Parietal lobe (tissue), 2 donors: ENCODE measurements around the gene MAN2A2. TPM values are rescaled to one million over a fixed set of nuclear protein-coding genes. Genes with fewer than 3 reads are reported as not detected.

Source experiments
- small RNA-seq: library from RNA; depleted of rRNA; stranded (forward); fragments of <200 nt; gene quantifications from one replicate; pipeline ENCODE3, GENCODE V24; 2014; ENCODE audit warnings: low replicate concordance
- total RNA-seq: library from RNA; depleted of rRNA; stranded (reverse); fragments of >200 nt; gene quantifications from one replicate; pipeline ENCODE4 v1.2.3, GENCODE V29; 2014

MAN2A2 gene
- total RNA-seq: 100 TPM

DNA sequence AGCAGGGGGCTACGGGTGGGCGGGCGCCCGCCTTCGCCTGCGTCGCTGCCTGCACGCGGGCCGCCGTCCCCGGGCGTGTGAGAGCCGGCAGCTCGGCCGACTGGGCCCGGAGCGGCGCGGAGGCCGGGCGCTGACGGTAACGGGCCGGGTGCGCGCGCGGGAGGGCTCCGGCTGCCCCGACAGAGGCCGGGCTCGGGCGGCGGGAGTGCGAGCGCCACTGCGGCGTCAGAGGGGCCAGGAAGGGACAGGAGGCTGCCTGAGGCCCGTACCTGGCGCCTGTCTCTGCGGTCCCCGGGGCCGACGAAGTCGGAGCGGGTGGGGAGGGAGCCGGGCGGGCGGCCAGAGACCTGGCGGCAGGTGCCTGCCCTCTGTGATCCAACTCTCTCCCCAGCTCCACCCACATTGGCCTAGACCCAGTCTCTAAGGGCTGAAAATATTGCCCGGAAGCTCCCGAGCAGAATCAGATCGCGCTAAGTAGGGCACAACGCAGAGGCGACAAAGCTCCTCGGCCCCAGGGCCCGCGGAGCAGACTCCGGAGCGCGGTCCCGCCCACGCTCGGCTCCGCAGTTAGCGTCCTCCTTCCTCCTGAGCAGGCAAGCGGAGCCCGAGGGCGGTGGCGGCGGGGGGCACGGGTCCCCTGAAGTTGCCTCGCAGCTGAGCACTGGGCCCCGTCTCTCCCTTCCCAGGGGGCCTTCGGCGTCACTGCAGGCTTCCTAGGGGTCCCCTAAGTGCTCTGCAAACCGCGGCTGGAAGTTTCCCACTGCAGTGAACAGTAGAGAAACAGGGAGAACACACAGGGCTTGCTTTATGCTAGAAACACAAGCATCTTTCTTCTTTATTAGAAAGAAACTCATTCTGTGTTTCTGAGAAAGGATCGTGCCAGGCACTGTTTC, at the start of gene MAN2A2:
TSS of gene MAN2A2 (plus strand) at position 463 of the 893 bp plus-strand sequence. CDS start 906 bp downstream, outside the sequence.

GRCh38 chr15:90868261-90868689, 34.8 kb upstream of the MAN2A2 start, which contains the start of gene FURIN:
FURIN (plus strand) TSS chr15:90868588; CDS start chr15:90875741, 7,153 bp downstream.

DNA sequence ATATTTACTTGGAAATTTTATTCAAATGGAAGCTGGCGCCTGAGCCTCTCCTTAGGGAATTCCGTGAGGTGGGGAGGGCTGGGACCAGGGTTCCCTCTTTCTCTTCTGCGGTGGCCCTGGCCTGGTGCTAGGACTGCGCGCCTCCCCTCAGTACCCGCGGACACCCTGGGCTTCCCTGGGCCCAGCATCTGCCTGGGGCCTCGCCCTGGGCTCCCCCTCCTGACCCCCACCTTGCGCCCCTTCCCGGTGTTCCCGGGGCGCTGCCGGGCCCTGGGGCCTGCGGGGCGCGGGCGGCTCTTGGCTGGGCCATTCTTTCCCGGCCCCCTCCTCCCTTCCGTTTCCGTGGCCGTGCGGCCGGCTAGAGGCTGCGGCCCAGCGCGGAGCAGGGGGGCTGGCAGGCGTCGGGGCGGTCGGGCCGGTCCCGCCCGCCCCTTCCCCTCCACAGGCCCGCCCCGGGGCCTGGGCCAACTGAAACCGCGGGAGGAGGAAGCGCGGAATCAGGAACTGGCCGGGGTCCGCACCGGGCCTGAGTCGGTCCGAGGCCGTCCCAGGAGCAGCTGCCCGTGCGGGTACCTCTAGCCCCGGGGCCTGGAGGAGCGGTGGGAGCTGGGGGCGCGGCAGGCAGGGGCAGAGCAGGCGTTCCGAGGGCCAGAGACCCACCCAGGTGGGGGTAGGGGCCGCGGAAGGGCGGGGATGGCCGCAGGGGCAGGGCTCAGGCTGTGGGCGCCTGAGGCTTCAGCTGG, 19.0 kb upstream of the MAN2A2 start, which contains the start of gene FES:
TSS of gene FES (plus strand) at position 529 of the 743 bp plus-strand sequence. CDS start 542 bp downstream, outside the sequence.

GRCh38 chr15:90931828-90932659, 28.9 kb downstream of the MAN2A2 start, which contains the start of gene HDDC3:
HDDC3 (minus strand) TSS chr15:90932549; CDS start chr15:90932540, 9 bp downstream.

GRCh38 chr15:90934949-90935751, 32.0 kb downstream of the MAN2A2 start, which contains the start of gene UNC45A:
UNC45A (plus strand) TSS chr15:90935285; CDS start chr15:90935325, 40 bp downstream.

GRCh38 chr15:90954712-90955623, 51.9 kb downstream of the MAN2A2 start, which contains the start of gene RCCD1:
RCCD1 (plus strand) TSS chr15:90954884; CDS start chr15:90956735, 1,851 bp downstream.

Small RNA genes within 50 kb of the gene (small RNA-seq; reads per million reads assigned to genes)
- not detected for gene RN7SL363P

Other genes starting within 250 kb of the MAN2A2 start
- 5.6 TPM for gene BLM, start 186.0 kb upstream of the MAN2A2 start, total RNA-seq
- gene FURIN, start 34.7 kb upstream of the MAN2A2 start, total RNA-seq: 11.6 TPM
- 3.1 TPM for gene FES, start 18.8 kb upstream of the MAN2A2 start, total RNA-seq
- 11.9 TPM for gene HDDC3, start 29.2 kb downstream of the MAN2A2 start, total RNA-seq
- 62.6 TPM for gene UNC45A, start 32.0 kb downstream of the MAN2A2 start, total RNA-seq
- gene RCCD1, start 51.6 kb downstream of the MAN2A2 start, total RNA-seq: 27.9 TPM
- 29.1 TPM for gene PRC1, start 91.2 kb downstream of the MAN2A2 start, total RNA-seq
- gene VPS33B, start 119.3 kb downstream of the MAN2A2 start, total RNA-seq: 13.5 TPM
- gene SV2B, start 197.0 kb downstream of the MAN2A2 start, total RNA-seq: 34.7 TPM